HepG2 (cell line): ENCODE measurements around the gene FOLR1.

Experiments
- ATF3 ChIP-seq: sonication (generic); formaldehyde crosslinking; IDR thresholded peaks from 2 replicates; pipeline ENCODE4 v1.4.0; 2020; ENCODE audit warnings: missing genetic modification reagents
- KDM5B ChIP-seq: sonication (generic); formaldehyde crosslinking; IDR thresholded peaks from 2 replicates; pipeline ENCODE4 v1.4.0; 2020; ENCODE audit warnings: missing genetic modification reagents, mild to moderate bottlenecking, borderline replicate concordance
- MYNN ChIP-seq: sonication (generic); formaldehyde crosslinking; IDR thresholded peaks from 2 replicates; pipeline ENCODE4 v1.4.0; 2020; ENCODE audit warnings: mild to moderate bottlenecking, low read depth, missing genetic modification reagents
- SOX6 ChIP-seq, 2 experiments: fragments of 450-650 bp in 1 of 2; sonication (generic) in 1 of 2; formaldehyde crosslinking in 1 of 2; IDR thresholded peaks; 2 replicates each; pipeline versions ENCODE4 v1.4.0 to v1.6.1; 2017 to 2020; ENCODE audit warnings: antibody characterized with exemption in 1 of 2, mild to moderate bottlenecking in 1 of 2, missing genetic modification reagents in 1 of 2
- TBL1XR1 ChIP-seq: fragments of 150-350 bp; IDR thresholded peaks from 2 replicates; pipeline ENCODE4 v1.6.1; 2014; ENCODE audit warnings: borderline replicate concordance, low read length; ENCODE audit not compliant: partially characterized antibody
- ZNF205 ChIP-seq: IDR thresholded peaks from 2 replicates; pipeline ENCODE4 v1.6.1; 2018; ENCODE audit warnings: missing biosample characterization, missing genetic modification reagents

GRCh38 chr11:72216638-72217037 is 24.7 kb downstream of the FOLR1 start, which contains the start of gene FOLR2:
- TF ChIP-seq MYNN: no peak
- TF ChIP-seq ATF3 (CRISPR knock-in tag): no peak
- no peak for TF ChIP-seq KDM5B (CRISPR knock-in tag)
- no peak for TF ChIP-seq SOX6 (IDR thresholded peaks at IDR 0.05)
- no peak for TF ChIP-seq SOX6 (CRISPR knock-in tag; IDR thresholded peaks at IDR 0.05)
- TF ChIP-seq TBL1XR1: no peak
- no peak for TF ChIP-seq ZNF205 (CRISPR knock-in tag)
